Panc1 (cell line): ENCODE data around the gene TMEM174. TPM values are rescaled to one million over a fixed set of nuclear protein-coding genes. Genes with fewer than 3 reads are reported as not detected.

ENCODE experiments used
- ATAC-seq: fragments of 200-7000 bp; cut with Tn5 transposase; 2 replicates; pipeline ENCODE4 v1.9.1; 2020; ENCODE audit warnings: mild to moderate bottlenecking, moderate library complexity
- BruUV-seq: library from RNA; stranded (reverse); fragments of 400-500 nt; replicated peaks from 2 replicates; lab custom pipeline; 2021; lab: Mats Ljungman, UMichigan
- CTCF ChIA-PET: fragments of 300-600 bp; sonication (Branson Sonifier 250); formaldehyde crosslinking; loops from one replicate; lab custom pipeline; 2022; ENCODE audit warnings: antibody characterized with exemption; lab: Charles Lee
- POLR2A ChIA-PET: fragments of 300-600 bp; sonication (Branson Sonifier 250); formaldehyde crosslinking; loops from one replicate; lab custom pipeline; 2022; ENCODE audit warnings: antibody characterized with exemption; lab: Charles Lee
- DNase-seq: peaks from one replicate; pipeline ENCODE4 v3.0.0-alpha.2; 2010; ENCODE audit warnings: low read depth, low spot score
- H3K27ac ChIP-seq: 2 replicates; pipeline ENCODE4 v1.5.1; 2011; ENCODE audit warnings: mild to moderate bottlenecking, low read length, inconsistent platforms
- H3K27me3 ChIP-seq: fragments of 200-500 bp; sonication (Bioruptor generic); 2 replicates; pipeline ENCODE4 v1.6.0; 2014; ENCODE audit warnings: low read length, inconsistent platforms; ENCODE audit not compliant: control insufficient read depth, insufficient read depth
- H3K36me3 ChIP-seq: fragments of 200-500 bp; sonication (Bioruptor generic); 2 replicates; pipeline ENCODE4 v1.5.1; 2014; ENCODE audit warnings: inconsistent platforms, mild to moderate bottlenecking, low read length, moderate library complexity; ENCODE audit not compliant: control insufficient read depth, insufficient read depth
- H3K4me1 ChIP-seq: 2 replicates; pipeline ENCODE4 v1.5.1; 2011; ENCODE audit warnings: inconsistent platforms, mild to moderate bottlenecking, low read length, moderate library complexity; ENCODE audit not compliant: control insufficient read depth, insufficient read depth
- H3K4me3 ChIP-seq, 2 experiments: 2 replicates each; pipeline ENCODE4 v1.5.1; 2011 to 2012; ENCODE audit warnings: low read depth in 2 of 2, low read length in 2 of 2, mild to moderate bottlenecking in 2 of 2, inconsistent platforms in 1 of 2, moderate library complexity in 1 of 2
- H3K9me3 ChIP-seq: fragments of 200-500 bp; sonication (Bioruptor generic); 2 replicates; pipeline ENCODE4 v1.5.1; 2014; ENCODE audit warnings: low read depth, mild to moderate bottlenecking, inconsistent platforms, low read length, moderate library complexity; ENCODE audit not compliant: control insufficient read depth, insufficient read depth
- POLR2AphosphoS5 ChIP-seq: IDR thresholded peaks from 2 replicates; pipeline ENCODE4 v1.6.1; 2012; ENCODE audit warnings: mild to moderate bottlenecking, low read depth, low read length, moderate library complexity
- SIN3A ChIP-seq: IDR thresholded peaks from 2 replicates; pipeline ENCODE4 v1.6.1; 2012; ENCODE audit warnings: low read depth, mild to moderate bottlenecking, low read length, moderate library complexity, borderline replicate concordance; ENCODE audit not compliant: insufficient read depth
- TCF7L2 ChIP-seq: IDR thresholded peaks from 2 replicates; pipeline ENCODE4 v1.6.1; 2011; ENCODE audit warnings: mild to moderate bottlenecking, low read depth, low read length, inconsistent platforms
- in situ Hi-C: cut with HindIII; loops from 2 replicates; pipeline ENCODE4 v1.10.0; 2016; ENCODE audit warnings: low sequenced_read_pairs, low pct_unique_long_range_greater_than_20kb
- intact Hi-C: fragments of 100-400 bp; cut with micrococcal nuclease; formaldehyde crosslinking; loops from one replicate; pipeline ENCODE4 v1.10.0; 2022; ENCODE audit not compliant: unreplicated experiment
- total RNA-seq: library from RNA; stranded (reverse); gene quantifications from one replicate; pipeline ENCODE4 v1.2.1, GENCODE V29; 2021; ENCODE audit not compliant: unreplicated experiment
- TF ChIP-seq, protein P1 (sequence below), 2 experiments: IDR thresholded peaks; 2 replicates each; pipeline ENCODE4 v1.6.1; 2011 to 2012; ENCODE audit warnings: low read depth in 2 of 2, control low read depth in 1 of 2, low read length in 1 of 2, mild to moderate bottlenecking in 1 of 2, moderate library complexity in 1 of 2; ENCODE audit not compliant: insufficient read depth in 1 of 2
- TF ChIP-seq, protein P2 (sequence below): fragments of 450-650 bp; IDR thresholded peaks from 2 replicates; pipeline ENCODE4 v1.5.1; 2017; ENCODE audit warnings: mild to moderate bottlenecking

TMEM174 gene
- total RNA-seq, 1 experiment from 2014 or later, result not detected

DNA sequence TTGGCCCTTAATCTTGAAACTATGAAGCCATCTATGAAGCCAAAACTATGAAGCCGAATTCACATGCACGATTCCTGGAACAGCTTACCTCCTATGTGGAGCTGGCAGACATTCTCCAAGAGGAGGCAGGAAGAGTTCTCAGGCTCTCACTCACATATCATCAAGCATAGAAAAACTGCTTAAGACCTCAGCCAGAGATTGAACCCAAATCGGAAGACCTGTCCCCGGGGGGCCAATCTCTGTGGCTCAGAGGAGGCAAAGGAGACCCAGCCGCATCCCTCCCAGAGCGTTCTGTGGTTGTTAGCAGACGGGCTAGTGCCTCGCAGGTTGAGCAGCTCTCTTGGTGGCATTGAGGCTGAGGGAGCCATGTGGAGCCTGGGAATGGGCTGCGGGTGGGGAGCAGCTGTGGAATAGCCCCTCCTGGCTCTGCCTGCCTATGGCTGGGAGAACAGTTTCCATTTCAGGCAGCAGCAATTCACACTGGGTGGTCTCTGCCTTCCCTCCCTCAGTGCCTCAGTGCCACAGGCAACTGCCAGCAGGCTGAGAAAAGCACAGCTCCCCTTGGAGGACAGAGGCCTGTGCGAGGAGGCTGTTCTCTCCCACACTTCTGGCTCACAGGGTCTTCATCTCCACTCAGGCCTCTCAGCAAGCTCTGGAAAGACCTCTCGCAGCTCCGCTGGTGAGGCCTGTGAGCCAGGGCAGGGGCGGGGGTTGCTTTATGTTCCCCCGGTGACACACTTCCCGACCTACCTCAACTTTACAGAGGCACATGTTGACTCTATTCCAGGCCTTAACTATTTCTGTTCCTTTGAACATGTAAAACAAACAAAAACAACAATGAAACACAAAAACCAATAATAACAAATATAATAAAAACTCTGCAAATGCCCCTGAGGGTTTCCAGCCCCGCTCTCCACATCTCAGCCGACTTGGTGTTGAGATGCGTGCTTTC lies 17.4 kb upstream of the TMEM174 start:
- no peak for ATAC-seq
- H3K27ac ChIP-seq, result no peak overlapping the region
- H3K27me3 ChIP-seq, result no peaks in the 10 kb centered on the region
- DNase-seq, result no peak
- no TSS peak for BruUV-seq
- H3K4me3 ChIP-seq, result no peak overlapping the region
- CTCF ChIA-PET, result no interaction called here
- no peaks in the 10 kb centered on the region for H3K4me1 ChIP-seq
- H3K9me3 ChIP-seq, result no peaks in the 10 kb centered on the region
- in situ Hi-C loops, result no loop called here
- H3K36me3 ChIP-seq, result no peaks in the 10 kb centered on the region
- intact Hi-C loops, result no loop called here
- POLR2A ChIA-PET, result no interaction called here
- TF ChIP-seq TCF7L2 (no peak), SIN3A (no peak), POLR2AphosphoS5 (no peak)
- TF ChIP-seq, protein P1, sequence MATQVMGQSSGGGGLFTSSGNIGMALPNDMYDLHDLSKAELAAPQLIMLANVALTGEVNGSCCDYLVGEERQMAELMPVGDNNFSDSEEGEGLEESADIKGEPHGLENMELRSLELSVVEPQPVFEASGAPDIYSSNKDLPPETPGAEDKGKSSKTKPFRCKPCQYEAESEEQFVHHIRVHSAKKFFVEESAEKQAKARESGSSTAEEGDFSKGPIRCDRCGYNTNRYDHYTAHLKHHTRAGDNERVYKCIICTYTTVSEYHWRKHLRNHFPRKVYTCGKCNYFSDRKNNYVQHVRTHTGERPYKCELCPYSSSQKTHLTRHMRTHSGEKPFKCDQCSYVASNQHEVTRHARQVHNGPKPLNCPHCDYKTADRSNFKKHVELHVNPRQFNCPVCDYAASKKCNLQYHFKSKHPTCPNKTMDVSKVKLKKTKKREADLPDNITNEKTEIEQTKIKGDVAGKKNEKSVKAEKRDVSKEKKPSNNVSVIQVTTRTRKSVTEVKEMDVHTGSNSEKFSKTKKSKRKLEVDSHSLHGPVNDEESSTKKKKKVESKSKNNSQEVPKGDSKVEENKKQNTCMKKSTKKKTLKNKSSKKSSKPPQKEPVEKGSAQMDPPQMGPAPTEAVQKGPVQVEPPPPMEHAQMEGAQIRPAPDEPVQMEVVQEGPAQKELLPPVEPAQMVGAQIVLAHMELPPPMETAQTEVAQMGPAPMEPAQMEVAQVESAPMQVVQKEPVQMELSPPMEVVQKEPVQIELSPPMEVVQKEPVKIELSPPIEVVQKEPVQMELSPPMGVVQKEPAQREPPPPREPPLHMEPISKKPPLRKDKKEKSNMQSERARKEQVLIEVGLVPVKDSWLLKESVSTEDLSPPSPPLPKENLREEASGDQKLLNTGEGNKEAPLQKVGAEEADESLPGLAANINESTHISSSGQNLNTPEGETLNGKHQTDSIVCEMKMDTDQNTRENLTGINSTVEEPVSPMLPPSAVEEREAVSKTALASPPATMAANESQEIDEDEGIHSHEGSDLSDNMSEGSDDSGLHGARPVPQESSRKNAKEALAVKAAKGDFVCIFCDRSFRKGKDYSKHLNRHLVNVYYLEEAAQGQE (IDR thresholded peaks at IDR 0.05; ENCODE audit: insufficient read depth in 1 of 2, low read depth in 2 of 2, low read length in 1 of 2), result no peak
- TF ChIP-seq, protein P2, sequence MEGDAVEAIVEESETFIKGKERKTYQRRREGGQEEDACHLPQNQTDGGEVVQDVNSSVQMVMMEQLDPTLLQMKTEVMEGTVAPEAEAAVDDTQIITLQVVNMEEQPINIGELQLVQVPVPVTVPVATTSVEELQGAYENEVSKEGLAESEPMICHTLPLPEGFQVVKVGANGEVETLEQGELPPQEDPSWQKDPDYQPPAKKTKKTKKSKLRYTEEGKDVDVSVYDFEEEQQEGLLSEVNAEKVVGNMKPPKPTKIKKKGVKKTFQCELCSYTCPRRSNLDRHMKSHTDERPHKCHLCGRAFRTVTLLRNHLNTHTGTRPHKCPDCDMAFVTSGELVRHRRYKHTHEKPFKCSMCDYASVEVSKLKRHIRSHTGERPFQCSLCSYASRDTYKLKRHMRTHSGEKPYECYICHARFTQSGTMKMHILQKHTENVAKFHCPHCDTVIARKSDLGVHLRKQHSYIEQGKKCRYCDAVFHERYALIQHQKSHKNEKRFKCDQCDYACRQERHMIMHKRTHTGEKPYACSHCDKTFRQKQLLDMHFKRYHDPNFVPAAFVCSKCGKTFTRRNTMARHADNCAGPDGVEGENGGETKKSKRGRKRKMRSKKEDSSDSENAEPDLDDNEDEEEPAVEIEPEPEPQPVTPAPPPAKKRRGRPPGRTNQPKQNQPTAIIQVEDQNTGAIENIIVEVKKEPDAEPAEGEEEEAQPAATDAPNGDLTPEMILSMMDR, result no peak

DNA sequence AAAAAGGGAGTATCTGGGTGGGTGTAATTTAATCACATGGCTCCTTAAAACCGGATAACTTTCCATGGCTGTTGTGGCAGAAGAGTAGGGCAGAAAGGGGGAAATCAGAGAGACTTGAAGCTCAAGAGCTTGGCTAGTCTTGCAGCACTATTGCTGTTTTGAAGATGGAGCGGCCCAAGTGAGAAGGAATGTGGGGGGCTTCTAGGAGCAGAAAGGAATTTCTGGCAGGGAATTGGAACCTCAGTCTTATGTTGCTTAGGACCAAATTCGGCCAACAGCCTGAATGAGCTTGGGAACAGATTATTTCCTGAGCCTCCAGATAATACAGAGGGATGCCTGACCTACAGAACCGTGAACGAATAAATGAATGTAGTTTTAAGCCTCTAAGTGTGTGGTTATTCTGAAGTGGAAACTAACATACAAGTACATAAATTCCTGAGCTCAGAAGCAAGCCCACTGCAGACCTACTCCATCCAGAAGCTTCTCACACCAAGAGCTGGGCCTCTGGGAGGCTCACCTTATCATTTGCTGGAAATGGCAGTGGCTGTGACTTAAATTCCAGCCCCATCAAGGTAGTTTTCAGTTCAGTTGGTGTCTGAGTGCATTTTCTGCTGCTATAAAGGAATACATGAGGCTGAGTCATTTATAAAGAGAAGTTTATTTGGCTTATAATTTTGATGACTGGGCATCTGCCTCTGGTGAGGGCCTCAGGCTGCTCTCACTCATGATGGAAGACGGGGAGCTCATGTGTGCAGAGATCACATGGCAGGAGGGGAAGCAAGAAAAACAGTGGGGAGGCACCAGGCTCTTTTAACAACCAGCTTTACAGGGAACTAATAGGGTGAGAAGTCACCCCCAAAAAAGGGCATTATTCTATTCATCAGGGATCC lies 15.3 kb upstream of the TMEM174 start:
- Histone ChIP-seq H3K9me3 (no peaks in the 10 kb centered on the region), H3K27ac (no peak overlapping the region), H3K36me3 (no peaks in the 10 kb centered on the region), H3K4me3 (no peak overlapping the region), H3K27me3 (no peaks in the 10 kb centered on the region), H3K4me1 (no peaks in the 10 kb centered on the region)
- TF ChIP-seq SIN3A (no peak), POLR2AphosphoS5 (no peak), TCF7L2 (no peak)
- TF ChIP-seq, protein P1 (IDR thresholded peaks at IDR 0.05; ENCODE audit: insufficient read depth in 1 of 2, low read depth in 2 of 2, low read length in 1 of 2), result no peak
- TF ChIP-seq, protein P2, result no peak
- intact Hi-C loops, result no loop called here
- ATAC-seq, result no peak
- in situ Hi-C loops, result no loop called here
- DNase-seq, result no peak
- no TSS peak for BruUV-seq
- POLR2A ChIA-PET, result interaction anchor here (0.6 kb wide), 1 partner anchor 29 kb away, joined by 17 read pairs; no protein-coding TSS in a partner anchor
- CTCF ChIA-PET, result interaction anchor here (0.5 kb wide), 1 partner anchor 797 kb away, joined by 3 read pairs; no protein-coding TSS in a partner anchor
